Measurements from ENCODE around the gene PCSK6.
A peak's percentile ranks its signal among the peaks of the same experiment; 100 is the strongest.

PCSK6 gene

DNA sequence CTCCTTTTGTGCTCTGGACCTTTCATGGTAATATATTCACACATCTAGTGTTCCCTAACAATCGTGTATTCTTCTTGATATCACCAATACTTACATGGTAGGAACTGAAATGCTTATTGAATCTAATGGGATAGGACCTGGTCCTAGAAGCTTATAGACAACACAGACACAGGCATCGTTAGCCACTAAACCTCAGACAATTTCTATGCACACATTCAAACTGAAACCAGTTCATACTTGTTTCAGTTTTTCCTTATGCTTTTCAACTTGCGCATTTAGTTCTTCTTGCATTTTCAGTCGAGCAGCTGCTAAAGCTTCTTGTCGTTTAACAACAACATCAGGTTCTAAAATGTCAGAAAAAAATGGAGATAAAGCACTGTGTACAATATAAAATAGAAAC, 214.5 kb downstream of the PCSK6 start:
- TF ChIP-seq, protein P1, sequence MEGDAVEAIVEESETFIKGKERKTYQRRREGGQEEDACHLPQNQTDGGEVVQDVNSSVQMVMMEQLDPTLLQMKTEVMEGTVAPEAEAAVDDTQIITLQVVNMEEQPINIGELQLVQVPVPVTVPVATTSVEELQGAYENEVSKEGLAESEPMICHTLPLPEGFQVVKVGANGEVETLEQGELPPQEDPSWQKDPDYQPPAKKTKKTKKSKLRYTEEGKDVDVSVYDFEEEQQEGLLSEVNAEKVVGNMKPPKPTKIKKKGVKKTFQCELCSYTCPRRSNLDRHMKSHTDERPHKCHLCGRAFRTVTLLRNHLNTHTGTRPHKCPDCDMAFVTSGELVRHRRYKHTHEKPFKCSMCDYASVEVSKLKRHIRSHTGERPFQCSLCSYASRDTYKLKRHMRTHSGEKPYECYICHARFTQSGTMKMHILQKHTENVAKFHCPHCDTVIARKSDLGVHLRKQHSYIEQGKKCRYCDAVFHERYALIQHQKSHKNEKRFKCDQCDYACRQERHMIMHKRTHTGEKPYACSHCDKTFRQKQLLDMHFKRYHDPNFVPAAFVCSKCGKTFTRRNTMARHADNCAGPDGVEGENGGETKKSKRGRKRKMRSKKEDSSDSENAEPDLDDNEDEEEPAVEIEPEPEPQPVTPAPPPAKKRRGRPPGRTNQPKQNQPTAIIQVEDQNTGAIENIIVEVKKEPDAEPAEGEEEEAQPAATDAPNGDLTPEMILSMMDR (IDR thresholded peaks at IDR 0.05; ENCODE audit: low read length, missing control alignments), result no peak
- no peak overlapping the region for H3K4me3 ChIP-seq (replicated peaks; ENCODE audit: low read depth, low read length)
- DNase-seq (ENCODE audit: low read depth), result no peak

DNA sequence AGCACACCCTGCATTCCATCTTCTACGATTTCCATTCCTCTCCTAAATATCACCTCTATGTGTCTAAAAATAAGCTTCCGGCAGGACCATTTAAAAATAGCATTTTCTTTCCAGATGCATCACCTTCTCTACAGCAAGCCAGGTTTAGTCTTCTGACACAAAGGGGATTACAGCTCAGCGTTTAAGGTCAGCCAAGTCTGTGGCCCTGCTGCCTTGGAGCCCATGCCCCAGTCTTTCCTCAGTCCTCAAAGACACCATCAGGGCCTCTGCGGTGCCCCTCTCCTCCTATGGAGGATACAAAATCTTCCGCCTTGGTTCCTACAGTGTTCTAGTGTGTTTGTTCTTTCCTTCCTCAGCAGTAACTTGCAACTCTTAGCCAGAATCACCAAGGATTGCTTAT, 216.0 kb downstream of the PCSK6 start:
- TF ChIP-seq, protein P1 (IDR thresholded peaks at IDR 0.05; ENCODE audit: low read length, missing control alignments), result no peak
- no peak overlapping the region for H3K4me3 ChIP-seq (replicated peaks; ENCODE audit: low read depth, low read length)
- no peak for DNase-seq (ENCODE audit: low read depth)

DNA sequence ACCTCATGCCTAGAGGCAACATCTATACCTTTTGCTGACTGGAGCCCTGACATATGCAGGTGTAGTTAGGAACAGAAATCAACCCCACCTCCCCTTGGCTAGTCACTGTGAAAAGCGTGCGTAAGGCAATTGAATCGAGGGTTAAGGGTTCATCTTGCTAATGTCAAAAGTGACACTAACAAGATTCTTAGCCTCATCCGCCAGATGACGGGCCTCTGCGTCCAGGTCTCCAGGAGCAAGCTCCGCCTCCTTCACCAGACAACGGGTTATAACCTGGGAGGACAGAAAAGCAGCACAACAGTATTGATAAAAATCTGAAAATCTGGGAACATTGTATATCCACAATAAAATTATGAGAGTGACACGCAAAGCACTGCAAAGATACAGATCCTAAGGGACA, 216.9 kb downstream of the PCSK6 start:
- TF ChIP-seq, protein P1 (IDR thresholded peaks at IDR 0.05; ENCODE audit: low read length, missing control alignments), result no peak
- DNase-seq (ENCODE audit: low read depth), result no peak
- H3K4me3 ChIP-seq (replicated peaks; ENCODE audit: low read depth, low read length), result no peak overlapping the region

DNA sequence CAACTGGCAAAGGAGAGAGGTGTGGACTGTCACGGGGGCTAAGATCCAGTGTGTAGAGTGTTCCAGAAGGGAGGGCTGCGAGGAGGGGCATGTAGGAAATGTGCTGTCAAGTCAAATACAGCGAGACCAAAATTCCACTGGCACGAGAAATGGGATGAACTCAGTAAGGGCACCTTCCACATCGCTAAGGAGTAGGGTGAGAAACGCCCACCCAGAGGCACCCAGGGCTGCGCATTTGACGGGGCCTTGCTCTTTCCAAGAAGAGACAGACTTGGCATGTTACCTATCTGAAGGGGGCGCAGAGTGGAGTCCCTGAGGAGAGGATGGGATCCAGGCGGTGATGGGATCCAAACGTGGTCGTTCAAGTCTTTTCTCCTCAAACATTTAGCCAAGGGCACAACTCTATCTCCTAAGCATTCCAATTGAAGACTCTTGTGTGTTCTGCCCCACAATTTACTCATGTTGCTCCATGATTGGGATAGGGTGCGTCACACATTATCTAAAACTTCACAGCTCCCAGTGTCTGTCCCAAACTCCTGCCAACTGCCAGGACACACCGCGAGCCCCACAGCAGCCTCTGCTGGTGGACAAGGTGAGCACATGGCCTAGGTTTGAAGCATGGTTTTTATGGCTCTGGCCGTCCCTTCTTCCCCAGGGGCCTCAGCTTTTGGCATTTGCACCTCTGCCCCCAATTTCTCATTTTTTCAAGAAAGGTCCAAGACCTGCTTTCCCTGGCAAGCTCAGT, 219.9 kb downstream of the PCSK6 start:
- TF ChIP-seq, protein P1 (IDR thresholded peaks at IDR 0.05; ENCODE audit: low read length, missing control alignments), result peak; percentile 52
- no peak overlapping the region for H3K4me3 ChIP-seq (replicated peaks; ENCODE audit: low read depth, low read length)
- DNase-seq (ENCODE audit: low read depth), result peak; percentile 51

DNA sequence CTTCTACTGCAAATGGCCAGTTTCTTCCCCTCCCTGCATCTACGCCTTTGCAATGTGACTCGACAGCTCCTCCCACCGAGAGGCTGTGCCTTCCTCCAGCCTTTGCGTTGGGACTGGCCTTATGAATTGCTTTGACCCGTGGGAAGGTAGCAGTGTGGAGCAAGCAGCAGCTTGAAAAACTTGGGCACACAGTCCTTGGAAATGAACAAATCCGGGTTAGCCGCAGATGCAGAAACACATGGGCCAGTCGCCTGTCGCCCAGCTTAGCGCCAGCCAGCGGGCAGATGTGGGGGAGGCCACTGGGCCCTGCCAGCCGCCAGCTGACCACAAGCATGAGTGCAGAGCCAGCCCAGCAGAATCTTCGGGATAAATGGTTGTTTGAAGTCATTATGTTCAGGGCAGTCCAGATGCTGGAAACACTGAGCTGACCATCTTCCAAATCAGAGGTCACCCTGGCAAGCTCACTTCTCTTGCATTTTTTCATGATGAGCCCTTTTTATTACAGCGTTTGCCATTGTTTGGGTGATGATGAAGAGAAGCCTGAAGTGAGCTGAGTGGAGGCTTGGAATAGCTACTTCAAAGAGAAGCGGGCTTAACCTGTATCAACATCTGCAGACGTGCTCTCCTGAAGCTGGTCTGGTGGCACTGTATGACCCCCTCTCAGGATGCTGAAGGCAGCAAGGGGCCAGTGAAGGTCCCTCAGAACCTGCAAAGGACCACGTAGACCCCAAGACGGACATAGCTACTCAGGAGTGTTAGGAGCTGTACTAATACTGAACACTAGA, 222.0 kb downstream of the PCSK6 start:
- H3K4me3 ChIP-seq (replicated peaks; ENCODE audit: low read depth, low read length), result no peak overlapping the region
- TF ChIP-seq, protein P1 (IDR thresholded peaks at IDR 0.05; ENCODE audit: low read length, missing control alignments), result no peak
- DNase-seq (ENCODE audit: low read depth), result peak; percentile 72

DNA sequence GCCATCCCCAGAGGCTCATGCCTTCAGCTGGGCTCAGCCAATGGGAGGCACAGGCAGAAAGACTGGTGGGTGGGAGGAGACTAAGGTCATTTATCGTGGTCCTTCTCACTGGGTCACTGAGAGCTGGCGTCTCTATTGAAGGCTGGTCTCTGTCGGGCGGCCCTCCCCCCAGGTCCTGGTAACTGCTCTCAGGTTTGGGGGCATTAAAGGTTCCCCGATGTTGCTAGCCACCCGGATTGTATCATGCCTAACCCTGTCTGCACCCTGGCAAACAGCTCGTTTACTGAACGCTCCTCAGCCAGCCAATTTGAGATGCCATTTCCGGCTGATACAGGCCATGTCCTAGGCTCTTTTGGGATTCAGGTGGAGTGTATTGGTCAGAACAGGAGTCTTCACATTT, 222.7 kb downstream of the PCSK6 start:
- H3K4me3 ChIP-seq (replicated peaks; ENCODE audit: low read depth, low read length), result no peak overlapping the region
- no peak for DNase-seq (ENCODE audit: low read depth)
- TF ChIP-seq, protein P1 (IDR thresholded peaks at IDR 0.05; ENCODE audit: low read length, missing control alignments), result no peak

Data from fibroblast of pulmonary artery (primary cell).